Psoas muscle (tissue), 8 donors: Measurements from ENCODE around the gene SNED1. TPM values are rescaled to one million over a fixed set of nuclear protein-coding genes. Genes with fewer than 3 reads are reported as not detected.

ENCODE experiments used
- ATAC-seq, 4 donors: fragments of 200-7000 bp; cut with Tn5 transposase; one replicate each; pipeline ENCODE4 v1.9.1; 2020; ENCODE audit warnings: moderate library complexity in 3 of 4, mild to moderate bottlenecking in 2 of 4
- DNase-seq, 2 donors: peaks; one replicate each; pipeline ENCODE4 v3.0.0-alpha.2; 2020
- H3K27ac ChIP-seq: fragments of 200-600 bp; one replicate; pipeline ENCODE4 v1.8.0; 2022
- H3K27me3 ChIP-seq, 3 donors: fragments of 200-600 bp in 1 of 3; one replicate each; pipeline versions ENCODE4 v1.6.1 to v1.8.0; 2013 to 2022; ENCODE audit warnings: low read length in 2 of 3, mild to moderate bottlenecking in 2 of 3, moderate library complexity in 1 of 3; ENCODE audit not compliant: insufficient read depth in 3 of 3
- H3K36me3 ChIP-seq, 2 donors: fragments of 200-600 bp in 1 of 2; one replicate each; pipeline versions ENCODE4 v1.6.1 to v1.8.0; 2013 to 2022; ENCODE audit warnings: low read depth in 1 of 2, mild to moderate bottlenecking in 1 of 2, moderate library complexity in 1 of 2; ENCODE audit not compliant: insufficient read depth in 1 of 2
- H3K4me1 ChIP-seq: fragments of 200-600 bp; one replicate; pipeline ENCODE4 v1.8.0; 2022
- H3K4me3 ChIP-seq: fragments of 200-600 bp; one replicate; pipeline ENCODE4 v1.8.0; 2022; ENCODE audit warnings: mild to moderate bottlenecking
- H3K9me3 ChIP-seq: fragments of 200-600 bp; one replicate; pipeline ENCODE4 v1.8.0; 2022
- WGBS, 3 donors: extraction: QIAGEN DNeasy Blood & Tissue Kit; methylation state at CpG; one replicate each; pipeline versions ENCODE4 v1.1.6 to v1.1.7; 2013; 5-methylcytosine and 5-hydroxymethylcytosine counted together
- intact Hi-C, 2 donors: fragments of 100-400 bp; cut with DNase I; formaldehyde crosslinking; loops; one replicate each; pipeline versions ENCODE4 v1.11.0 to v1.14.2; 2022
- polyA plus RNA-seq, 3 donors: library from polyadenylated mRNA; stranded (reverse); fragments of 200-250 nt; gene quantifications; one replicate each; pipeline ENCODE4 v1.2.3, GENCODE V29; 2013
- total RNA-seq, 4 donors: library from RNA; stranded (reverse); fragmentation: NEBNext Ultra II Directional in 2 of 4; extraction: Animal tissue kit (Norgen Biotek cat#: 25700) in 2 of 4; gene quantifications; one replicate each; pipeline versions ENCODE4 v1.2.1 to v1.2.4, GENCODE V29; 2021 to 2023
- TF ChIP-seq, protein P1 (sequence below): fragments of 200-600 bp; IDR thresholded peaks from one replicate; pipeline ENCODE4 v1.8.0; 2022; ENCODE audit warnings: antibody characterized with exemption
- donor health status: healthy with polysubstance abuse.
- donor health status: DM: no; HTN: no; CAD: no; lungs with moderate emphysema.
- donor health status: Bipolar disorder and iron deficiency.
- donor health status: healthy.
- donor health status: DM: yes; HTN: yes; CAD: no.
- donor health status: DM: no; HTN: no; CAD: no.
- donor health status: DM: no; HTN: no; CAD: no.
- donor health status: DM: yes; HTN: yes; CAD: no.

Gene SNED1
- total and polyA plus RNA-seq, 7 donors: 7.8 to 36.9 (median 9.2) TPM

GRCh38 chr2:240958366-240959213 lies 39.8 kb upstream of the SNED1 start:
- H3K36me3 ChIP-seq: no peaks in the 10 kb centered on the region
- TF ChIP-seq, protein P1, sequence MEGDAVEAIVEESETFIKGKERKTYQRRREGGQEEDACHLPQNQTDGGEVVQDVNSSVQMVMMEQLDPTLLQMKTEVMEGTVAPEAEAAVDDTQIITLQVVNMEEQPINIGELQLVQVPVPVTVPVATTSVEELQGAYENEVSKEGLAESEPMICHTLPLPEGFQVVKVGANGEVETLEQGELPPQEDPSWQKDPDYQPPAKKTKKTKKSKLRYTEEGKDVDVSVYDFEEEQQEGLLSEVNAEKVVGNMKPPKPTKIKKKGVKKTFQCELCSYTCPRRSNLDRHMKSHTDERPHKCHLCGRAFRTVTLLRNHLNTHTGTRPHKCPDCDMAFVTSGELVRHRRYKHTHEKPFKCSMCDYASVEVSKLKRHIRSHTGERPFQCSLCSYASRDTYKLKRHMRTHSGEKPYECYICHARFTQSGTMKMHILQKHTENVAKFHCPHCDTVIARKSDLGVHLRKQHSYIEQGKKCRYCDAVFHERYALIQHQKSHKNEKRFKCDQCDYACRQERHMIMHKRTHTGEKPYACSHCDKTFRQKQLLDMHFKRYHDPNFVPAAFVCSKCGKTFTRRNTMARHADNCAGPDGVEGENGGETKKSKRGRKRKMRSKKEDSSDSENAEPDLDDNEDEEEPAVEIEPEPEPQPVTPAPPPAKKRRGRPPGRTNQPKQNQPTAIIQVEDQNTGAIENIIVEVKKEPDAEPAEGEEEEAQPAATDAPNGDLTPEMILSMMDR: no peak
- no peaks in the 10 kb centered on the region for H3K9me3 ChIP-seq
- ATAC-seq (no peak), DNase-seq (peak; percentile 6 to 48)
- intact Hi-C loops: no loop called here
- WGBS, 3 donors: 91 to 96% (median 93%) methylated on average over 18 to 19 of the region's 19 CpGs
- no peak overlapping the region for H3K27ac ChIP-seq
- H3K4me1 ChIP-seq: no peaks in the 10 kb centered on the region
- no peak overlapping the region for H3K4me3 ChIP-seq
- H3K27me3 ChIP-seq: no peaks in the 10 kb centered on the region

GRCh38 chr2:240959214-240959940 lies 39.0 kb upstream of the SNED1 start:
- H3K4me1 ChIP-seq: no peaks in the 10 kb centered on the region
- ATAC-seq (no peak), DNase-seq (peak; percentile 7 to 45)
- TF ChIP-seq, protein P1: no peak
- WGBS, 3 donors: 85 to 90% (median 89%) methylated on average over 15 of the region's 15 CpGs
- H3K36me3 ChIP-seq: no peaks in the 10 kb centered on the region
- no peaks in the 10 kb centered on the region for H3K27me3 ChIP-seq
- H3K4me3 ChIP-seq: no peak overlapping the region
- intact Hi-C loops: no loop called here
- H3K27ac ChIP-seq: no peak overlapping the region
- no peaks in the 10 kb centered on the region for H3K9me3 ChIP-seq

DNA sequence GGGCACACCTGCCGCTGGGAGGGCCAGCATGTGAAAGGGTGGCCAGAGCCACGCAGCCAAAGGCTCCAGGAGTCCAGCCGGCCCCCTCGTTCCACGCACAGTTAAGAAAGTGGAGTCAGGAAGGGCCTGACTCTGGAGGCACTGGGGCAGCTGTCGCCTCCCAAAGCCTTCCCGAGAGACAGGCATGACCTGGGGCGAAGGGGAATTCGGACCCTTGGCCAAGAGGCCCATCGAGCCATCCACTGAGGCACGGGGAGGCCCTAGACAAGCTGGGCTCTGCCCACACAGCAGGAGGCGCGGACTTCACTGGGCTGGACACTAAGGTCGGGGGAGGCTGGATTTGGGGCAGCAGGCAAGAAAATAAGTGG lies 38.5 kb upstream of the SNED1 start:
- Histone ChIP-seq H3K27ac (no peak overlapping the region), H3K36me3 (no peaks in the 10 kb centered on the region), H3K4me3 (no peak overlapping the region), H3K9me3 (no peaks in the 10 kb centered on the region), H3K4me1 (no peaks in the 10 kb centered on the region), H3K27me3 (no peaks in the 10 kb centered on the region)
- WGBS, 3 donors: 77 to 81% (median 81%) methylated on average over 14 of the region's 14 CpGs
- TF ChIP-seq, protein P1: no peak
- intact Hi-C loops: no loop called here
- no peak for ATAC-seq
- peak; percentile 8 to 48 for DNase-seq

GRCh38 chr2:240960309-240960970 lies 38.0 kb upstream of the SNED1 start:
- H3K27me3 ChIP-seq: no peaks in the 10 kb centered on the region
- no peak overlapping the region for H3K27ac ChIP-seq
- no peaks in the 10 kb centered on the region for H3K36me3 ChIP-seq
- 37 to 40% (median 38%) methylated on average over 27 to 28 of the region's 28 CpGs for WGBS, 3 donors
- no peaks in the 10 kb centered on the region for H3K9me3 ChIP-seq
- TF ChIP-seq, protein P1: no peak
- no peaks in the 10 kb centered on the region for H3K4me1 ChIP-seq
- intact Hi-C loops: no loop called here
- H3K4me3 ChIP-seq: no peak overlapping the region
- peak in 2 of 4 donors; percentile 24 to 26 for ATAC-seq
- DNase-seq: peak in 1 of 2 donors; percentile 70
